OCI-LY7 (cell line): Measurements from ENCODE around the gene WDR37.

ENCODE experiments used
- CTCF ChIP-seq: fragments of 200-600 bp; sonication (generic); conservative IDR thresholded peaks from 2 replicates; pipeline ENCODE4 v1.5.1; 2014; ENCODE audit warnings: mild to moderate bottlenecking, antibody characterized with exemption, low read length, moderate library complexity, mixed read lengths
- EZH2phosphoT487 ChIP-seq: fragments of 200-600 bp; sonication (generic); IDR thresholded peaks from 2 replicates; pipeline ENCODE4 v1.6.1; 2018; ENCODE audit warnings: low read depth, borderline replicate concordance, mild to moderate bottlenecking, mixed run types, antibody characterized with exemption, low read length, moderate library complexity, mixed read lengths

GRCh38 chr10:1057106-1057657, 997 bp downstream of the WDR37 start:
- TF ChIP-seq CTCF (no peak), EZH2phosphoT487 (no peak)
